A673 (cell line): Measurements from ENCODE around the gene ZNF296.

ENCODE experiments used
- CTCF ChIP-seq: fragments of 300-800, 200-600 bp; sonication (generic); conservative IDR thresholded peaks from 2 replicates; pipeline ENCODE4 v1.5.1; 2017; ENCODE audit warnings: low read depth, mild to moderate bottlenecking, antibody characterized with exemption, low read length, moderate library complexity, mixed read lengths
- EZH2 ChIP-seq: fragments of 200-600 bp; sonication (generic); IDR thresholded peaks from 2 replicates; pipeline ENCODE4 v1.6.1; 2017; ENCODE audit warnings: borderline replicate concordance, low read depth, mild to moderate bottlenecking, mixed read lengths, antibody characterized with exemption, low read length; ENCODE audit not compliant: poor library complexity, severe bottlenecking

GRCh38 chr19:45097450-45097775, 21.1 kb upstream of the ZNF296 start:
- TF ChIP-seq CTCF (no peak), EZH2 (no peak)
